ENCODE results near the gene C11orf91. TPM values are rescaled to one million over a fixed set of nuclear protein-coding genes. Genes with fewer than 3 reads are reported as not detected.

The C11orf91 gene
- total RNA-seq, 1 experiment from 2014 or later, result not detected

DNA sequence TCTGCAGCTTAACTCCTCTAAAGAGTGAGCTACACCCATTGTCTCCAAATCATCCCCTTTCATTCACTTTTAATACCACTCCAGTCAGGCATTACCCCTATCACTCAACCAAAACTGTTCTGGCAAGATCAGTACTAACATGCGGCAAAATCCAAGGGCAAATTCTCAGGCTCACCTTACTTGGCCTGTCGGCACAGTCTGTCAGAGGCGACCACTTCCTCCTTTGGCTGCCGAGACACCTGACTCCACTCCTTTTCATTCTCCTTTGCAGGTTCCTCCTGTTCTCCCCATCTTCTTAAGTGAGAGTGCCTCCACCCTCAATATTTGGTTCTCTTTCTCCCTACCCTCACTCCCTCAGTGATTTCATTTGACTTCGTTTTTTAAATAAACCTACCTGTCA, 4.2 kb downstream of the C11orf91 start:
- H3K27me3 ChIP-seq (ENCODE audit: insufficient read depth, low read depth), result no peaks in the 10 kb centered on the region
- no peaks in the 10 kb centered on the region for H3K36me3 ChIP-seq (ENCODE audit: low read depth)
- no peak overlapping the region for H3K4me3 ChIP-seq
- POLR2A ChIA-PET (ENCODE audit: unreplicated experiment), result no interaction called here
- H3K27ac ChIP-seq, result no peak overlapping the region
- no peaks in the 10 kb centered on the region for H3K9me3 ChIP-seq (ENCODE audit: insufficient read depth, low read depth)
- no peaks in the 10 kb centered on the region for H3K79me2 ChIP-seq (ENCODE audit: low read depth)
- CTCF ChIA-PET, result interaction anchor here (1.5 kb wide), 1 partner anchor 46 kb away, joined by 5 read pairs; no protein-coding TSS in a partner anchor
- H3K9me2 ChIP-seq (ENCODE audit: insufficient read depth), result no peaks in the 10 kb centered on the region
- peak overlapping the region; percentile 24 for H3K4me2 ChIP-seq
- no TSS peak for BruUV-seq (replicated peaks)
- intact Hi-C loops (cut with micrococcal nuclease; ENCODE audit: unreplicated experiment), result no loop called here
- DNase-seq, result peak; percentile 42 to 54
- H4K20me1 ChIP-seq (ENCODE audit: insufficient read depth), result no peaks in the 10 kb centered on the region
- TF ChIP-seq, protein P1, sequence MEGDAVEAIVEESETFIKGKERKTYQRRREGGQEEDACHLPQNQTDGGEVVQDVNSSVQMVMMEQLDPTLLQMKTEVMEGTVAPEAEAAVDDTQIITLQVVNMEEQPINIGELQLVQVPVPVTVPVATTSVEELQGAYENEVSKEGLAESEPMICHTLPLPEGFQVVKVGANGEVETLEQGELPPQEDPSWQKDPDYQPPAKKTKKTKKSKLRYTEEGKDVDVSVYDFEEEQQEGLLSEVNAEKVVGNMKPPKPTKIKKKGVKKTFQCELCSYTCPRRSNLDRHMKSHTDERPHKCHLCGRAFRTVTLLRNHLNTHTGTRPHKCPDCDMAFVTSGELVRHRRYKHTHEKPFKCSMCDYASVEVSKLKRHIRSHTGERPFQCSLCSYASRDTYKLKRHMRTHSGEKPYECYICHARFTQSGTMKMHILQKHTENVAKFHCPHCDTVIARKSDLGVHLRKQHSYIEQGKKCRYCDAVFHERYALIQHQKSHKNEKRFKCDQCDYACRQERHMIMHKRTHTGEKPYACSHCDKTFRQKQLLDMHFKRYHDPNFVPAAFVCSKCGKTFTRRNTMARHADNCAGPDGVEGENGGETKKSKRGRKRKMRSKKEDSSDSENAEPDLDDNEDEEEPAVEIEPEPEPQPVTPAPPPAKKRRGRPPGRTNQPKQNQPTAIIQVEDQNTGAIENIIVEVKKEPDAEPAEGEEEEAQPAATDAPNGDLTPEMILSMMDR (conservative IDR thresholded peaks at IDR 0.05), result no peak
- TF ChIP-seq EZH2 (IDR thresholded peaks at IDR 0.05; ENCODE audit: low read depth), result no peak
- peaks cover 64% of the 10 kb centered on the region for H3K4me1 ChIP-seq (replicated peaks; ENCODE audit: insufficient read depth)
- H2AFZ ChIP-seq, result peak overlapping the region; percentile 8; the same call in 1 of the 2 replicates
- H3F3A ChIP-seq (ENCODE audit: insufficient read depth, low read depth), result peaks cover 24% of the 10 kb centered on the region

DNA sequence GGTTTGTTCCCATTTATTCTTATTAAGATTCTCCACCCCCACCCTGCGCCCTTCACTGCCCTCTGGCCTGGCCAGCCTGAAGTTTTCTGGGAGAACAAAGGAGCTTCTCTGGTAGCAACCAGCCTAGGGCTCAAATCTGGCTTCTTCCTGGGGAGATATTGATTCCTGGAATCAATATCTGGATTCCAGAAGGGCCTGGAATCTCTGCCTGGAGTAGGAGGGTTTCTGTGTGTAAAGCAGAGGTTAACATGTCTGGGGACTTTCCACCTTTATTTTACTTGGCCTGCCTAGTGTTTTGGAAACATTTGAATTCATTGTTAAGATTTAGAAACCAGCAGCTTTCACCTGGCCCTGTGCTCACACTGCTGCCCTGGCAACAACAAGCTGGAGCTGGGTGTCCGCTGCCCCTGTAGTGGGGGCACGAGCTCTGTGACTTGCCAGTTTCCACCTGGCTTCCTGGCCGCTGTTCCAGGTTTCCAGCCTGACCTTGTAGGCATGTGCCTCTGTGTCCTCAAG, 5.5 kb downstream of the C11orf91 start:
- Histone ChIP-seq H2AFZ (no peak overlapping the region), H3K4me3 (no peak overlapping the region), H4K20me1 (ENCODE audit: insufficient read depth) (no peaks in the 10 kb centered on the region), H3K4me1 (replicated peaks; ENCODE audit: insufficient read depth) (peaks cover 72% of the 10 kb centered on the region), H3K9me3 (ENCODE audit: insufficient read depth, low read depth) (no peaks in the 10 kb centered on the region), H3K9me2 (ENCODE audit: insufficient read depth) (no peaks in the 10 kb centered on the region), H3K4me2 (no peak overlapping the region), H3K79me2 (ENCODE audit: low read depth) (no peaks in the 10 kb centered on the region), H3F3A (ENCODE audit: insufficient read depth, low read depth) (peaks cover 33% of the 10 kb centered on the region), H3K36me3 (ENCODE audit: low read depth) (no peaks in the 10 kb centered on the region), H3K27ac (no peak overlapping the region), H3K27me3 (ENCODE audit: insufficient read depth, low read depth) (no peaks in the 10 kb centered on the region)
- TF ChIP-seq, protein P1 (conservative IDR thresholded peaks at IDR 0.05), result no peak
- no peak for TF ChIP-seq EZH2 (IDR thresholded peaks at IDR 0.05; ENCODE audit: low read depth)
- no TSS peak for BruUV-seq (replicated peaks)
- intact Hi-C loops (cut with micrococcal nuclease; ENCODE audit: unreplicated experiment), result no loop called here
- CTCF ChIA-PET, result interaction anchor here (0.7 to 1.5 kb wide), 2 partner anchors 47 to 353 kb away, joined by 3 to 5 read pairs; no protein-coding TSS in a partner anchor
- DNase-seq, result no peak
- POLR2A ChIA-PET (ENCODE audit: unreplicated experiment), result no interaction called here

- BruUV-seq (replicated peaks), result no TSS peak
- H2AFZ ChIP-seq, result no peak overlapping the region
- intact Hi-C loops (cut with micrococcal nuclease; ENCODE audit: unreplicated experiment), result loop anchor here (5.0 kb wide), 1 partner anchor 437 kb away; the partner anchor contains the start of gene HIPK3
- H3K4me2 ChIP-seq, result no peak overlapping the region
- H3K4me1 ChIP-seq (replicated peaks; ENCODE audit: insufficient read depth), result peaks cover 72% of the 10 kb centered on the region
- H4K20me1 ChIP-seq (ENCODE audit: insufficient read depth), result no peaks in the 10 kb centered on the region
- H3K27me3 ChIP-seq (ENCODE audit: insufficient read depth, low read depth), result no peaks in the 10 kb centered on the region
- POLR2A ChIA-PET (ENCODE audit: unreplicated experiment), result no interaction called here
- no peak for TF ChIP-seq EZH2 (IDR thresholded peaks at IDR 0.05; ENCODE audit: low read depth)
- TF ChIP-seq, protein P1 (conservative IDR thresholded peaks at IDR 0.05), result no peak
- H3K36me3 ChIP-seq (ENCODE audit: low read depth), result no peaks in the 10 kb centered on the region
- no peak overlapping the region for H3K4me3 ChIP-seq
- CTCF ChIA-PET, result interaction anchor here (0.7 kb wide), 1 partner anchor 352 kb away, joined by 3 read pairs; no protein-coding TSS in a partner anchor
- no peak overlapping the region for H3K27ac ChIP-seq
- no peaks in the 10 kb centered on the region for H3K79me2 ChIP-seq (ENCODE audit: low read depth)
- peaks cover 39% of the 10 kb centered on the region for H3F3A ChIP-seq (ENCODE audit: insufficient read depth, low read depth)
- DNase-seq, result peak in 1 of 2 experiments; percentile 35
- no peaks in the 10 kb centered on the region for H3K9me3 ChIP-seq (ENCODE audit: insufficient read depth, low read depth)
- H3K9me2 ChIP-seq (ENCODE audit: insufficient read depth), result no peaks in the 10 kb centered on the region
Measured at GRCh38 chr11:33694346-33695050, 6.1 kb downstream of the C11orf91 start.
